ENCODE results near the gene ANGEL2. TPM values are rescaled to one million over a fixed set of nuclear protein-coding genes. Genes with fewer than 3 reads are reported as not detected.
"Not testable (repeated sequence)": the region's sequence is repeated elsewhere in the genome, so short reads cannot be mapped to it uniquely, and the experiment has no call there.

ANGEL2 gene
- total RNA-seq, 1 donor from 2014 or later, result 79.1 TPM

DNA sequence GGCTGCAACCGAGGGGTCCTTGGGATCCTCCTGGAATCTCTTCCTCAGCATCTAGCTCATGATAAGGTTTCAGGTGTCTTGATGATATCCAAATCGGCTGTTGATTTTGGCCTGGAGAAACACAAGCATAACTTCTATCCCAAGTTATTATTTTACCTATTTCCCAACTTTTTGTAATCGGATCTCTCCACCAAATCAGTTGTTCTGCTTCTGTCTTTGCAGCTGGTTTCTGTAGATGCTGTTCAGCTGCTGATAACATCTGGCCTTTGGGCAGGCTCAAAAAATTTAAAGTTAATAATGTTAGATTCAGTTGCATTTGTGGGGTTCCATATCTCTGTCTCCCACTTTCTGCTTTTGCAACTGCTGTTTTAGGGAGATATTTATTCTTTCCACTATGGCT, 11.4 kb upstream of the ANGEL2 start:
- FAIRE-seq; DNase-seq (ENCODE audit: low spot score in 2 of 2): not testable (repeated sequence)

DNA sequence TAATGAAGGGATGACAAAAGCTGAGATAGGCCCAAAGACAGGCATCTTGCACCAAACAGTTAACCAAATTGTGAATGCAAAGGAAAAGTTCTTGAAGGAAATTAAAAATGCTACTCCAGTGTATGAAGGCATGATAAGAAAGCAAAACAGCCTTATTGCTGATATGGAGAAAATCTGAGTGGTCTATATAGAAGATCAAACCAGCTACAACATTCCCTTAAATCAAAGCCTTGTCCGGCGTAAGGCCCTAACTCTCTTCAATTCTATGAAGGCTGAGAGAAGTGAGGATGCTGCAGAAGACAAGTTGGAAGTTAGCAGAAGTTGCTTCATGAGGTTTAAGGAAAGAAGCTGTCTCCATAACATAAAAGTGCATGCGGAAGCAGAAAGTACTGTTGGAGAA, 4.3 kb upstream of the ANGEL2 start:
- FAIRE-seq (no peak), DNase-seq (ENCODE audit: low spot score in 2 of 2) (no peak)

DNA sequence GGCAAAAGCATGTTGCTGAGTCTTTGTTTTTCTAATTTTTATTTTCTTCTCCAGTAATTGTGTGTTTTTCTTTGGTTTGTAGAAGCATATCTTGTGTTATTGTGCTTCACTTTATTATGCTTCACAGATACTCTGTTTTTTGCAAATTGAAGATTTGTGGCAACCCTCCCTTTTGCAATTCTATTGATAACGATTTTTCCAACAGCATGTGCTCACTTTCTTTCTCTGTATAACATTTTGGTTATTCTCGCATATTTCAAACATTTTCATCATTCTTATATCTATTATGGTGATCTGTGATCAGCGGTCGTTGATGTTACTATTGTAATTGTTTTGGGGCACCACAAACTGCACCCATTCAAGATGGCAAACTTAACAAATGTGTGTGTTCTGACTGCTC, 3.8 kb upstream of the ANGEL2 start:
- FAIRE-seq, result no peak

DNA sequence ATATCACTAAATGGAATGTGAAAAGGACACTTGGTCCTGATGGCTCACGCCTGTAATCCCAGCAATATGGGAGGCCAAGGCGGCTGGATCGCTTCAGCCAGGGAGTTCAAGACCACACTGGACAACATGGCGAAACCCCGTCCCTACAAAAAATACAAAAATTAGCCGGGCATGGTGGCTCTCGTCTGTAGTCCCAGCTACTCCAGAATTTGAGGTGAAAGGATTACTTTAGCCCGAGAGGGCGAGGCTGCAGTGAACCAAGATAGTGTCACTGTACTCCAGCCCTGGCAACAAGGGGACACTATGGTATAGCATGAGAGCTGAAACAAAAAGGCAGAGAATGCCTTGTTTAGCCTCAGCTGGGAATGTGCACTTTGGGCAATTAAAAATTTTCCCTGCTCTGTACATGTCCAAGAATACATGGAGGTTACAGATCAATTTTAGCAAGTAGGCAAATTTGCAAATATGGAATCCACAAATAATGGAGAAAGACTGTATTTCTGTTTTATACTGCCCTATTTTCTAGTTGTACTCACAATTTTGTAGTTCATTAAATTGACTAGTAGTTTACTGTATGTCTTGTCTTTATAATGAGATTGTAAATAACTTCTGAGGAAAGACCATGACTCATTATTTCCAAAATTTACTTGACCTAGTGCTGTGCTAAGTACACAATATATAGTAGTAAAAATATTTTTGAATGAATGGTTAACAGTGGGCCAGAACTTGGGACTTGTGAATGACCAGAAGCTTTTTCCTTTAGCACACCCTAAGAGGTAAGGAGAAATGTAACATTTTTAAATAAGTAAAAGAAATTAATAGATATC, 2.0 kb upstream of the ANGEL2 start:
- FAIRE-seq, result no peak
- DNase-seq (ENCODE audit: low spot score in 2 of 2), result no peak

More for the DNA sequence above, 3.8 kb upstream of the ANGEL2 start:
- no peak for DNase-seq (ENCODE audit: low spot score in 2 of 2)

DNA sequence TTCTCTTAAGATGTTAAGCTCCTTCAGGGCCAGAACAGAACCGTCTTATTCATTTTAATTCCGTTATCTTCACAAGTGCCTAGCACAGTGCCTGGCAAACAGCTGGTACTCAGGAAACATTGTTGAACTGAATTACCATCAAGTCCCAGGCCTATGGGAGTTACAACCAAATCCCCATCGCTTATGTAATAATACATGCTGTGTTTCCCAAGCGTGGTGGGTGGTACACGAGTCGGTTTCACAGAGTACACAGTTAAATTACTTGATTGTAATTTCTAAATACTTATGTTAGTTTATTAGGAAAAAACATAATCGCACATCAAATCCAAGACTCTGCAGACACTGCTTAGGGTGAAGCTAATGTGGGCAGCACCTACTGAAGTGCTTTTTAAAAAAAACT, 1.0 kb downstream of the ANGEL2 start:
- FAIRE-seq, result no peak
- DNase-seq (ENCODE audit: low spot score in 2 of 2), result no peak

DNA sequence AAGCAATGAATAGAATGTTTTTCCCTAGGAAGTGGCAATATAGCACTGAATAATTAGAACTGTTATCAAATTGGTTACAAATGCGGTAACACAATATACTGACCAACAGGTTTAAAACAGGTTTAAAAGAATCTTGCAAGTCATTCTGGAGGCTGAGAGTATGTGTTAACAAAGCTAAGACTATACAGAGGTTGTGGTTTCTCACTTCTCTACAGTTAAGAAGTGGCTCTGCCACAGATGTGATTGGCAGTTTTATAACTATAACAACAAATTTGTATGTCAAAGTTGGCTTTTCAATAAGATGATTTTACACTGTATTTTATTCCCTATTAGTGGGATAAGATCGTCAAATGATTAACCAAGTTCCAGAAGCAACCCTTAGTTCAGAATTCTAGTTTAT, 7.1 kb downstream of the ANGEL2 start:
- DNase-seq (ENCODE audit: low spot score in 2 of 2) (no peak), FAIRE-seq (no peak)

DNA sequence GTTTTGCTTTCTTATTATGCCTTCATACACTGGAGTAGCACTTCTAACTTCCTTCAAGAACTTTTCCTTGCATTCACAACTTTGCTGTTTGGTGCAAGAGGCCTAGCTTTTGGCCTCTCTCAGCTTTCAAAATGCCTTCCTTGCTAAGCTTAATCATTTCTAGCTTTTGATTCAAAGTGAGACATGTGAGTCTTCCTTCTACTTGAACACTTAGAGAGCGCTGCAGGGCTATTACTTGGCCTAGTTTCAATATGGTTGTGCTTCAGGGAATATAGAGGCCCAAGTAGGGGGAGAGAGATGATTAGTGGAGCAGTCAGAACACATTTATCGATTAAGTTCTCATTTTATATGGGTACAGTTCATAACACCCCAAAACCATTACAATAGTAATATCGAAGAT, 12.4 kb downstream of the ANGEL2 start:
- no peak for FAIRE-seq
- no peak for DNase-seq (ENCODE audit: low spot score in 2 of 2)

DNA sequence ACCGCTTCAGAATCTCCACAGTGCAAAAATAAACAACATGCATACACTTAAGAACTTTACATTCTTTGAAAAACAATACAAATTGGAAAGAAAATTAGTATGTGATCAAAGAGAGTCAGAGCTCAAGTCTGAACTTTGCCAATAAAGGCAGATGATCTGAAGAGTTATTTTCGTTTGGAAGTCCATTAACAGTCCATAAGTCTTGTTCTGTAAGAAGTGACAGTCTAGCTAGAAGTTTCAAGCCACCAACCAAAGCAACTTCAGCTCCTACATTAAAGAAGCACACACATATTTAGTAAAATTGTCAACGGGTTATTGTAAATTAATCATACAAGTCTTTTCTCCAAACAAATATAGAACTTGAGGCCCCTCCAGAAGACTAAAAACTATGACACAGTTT, 20.7 kb downstream of the ANGEL2 start:
- FAIRE-seq (no peak), DNase-seq (ENCODE audit: low spot score in 2 of 2) (no peak)

DNA sequence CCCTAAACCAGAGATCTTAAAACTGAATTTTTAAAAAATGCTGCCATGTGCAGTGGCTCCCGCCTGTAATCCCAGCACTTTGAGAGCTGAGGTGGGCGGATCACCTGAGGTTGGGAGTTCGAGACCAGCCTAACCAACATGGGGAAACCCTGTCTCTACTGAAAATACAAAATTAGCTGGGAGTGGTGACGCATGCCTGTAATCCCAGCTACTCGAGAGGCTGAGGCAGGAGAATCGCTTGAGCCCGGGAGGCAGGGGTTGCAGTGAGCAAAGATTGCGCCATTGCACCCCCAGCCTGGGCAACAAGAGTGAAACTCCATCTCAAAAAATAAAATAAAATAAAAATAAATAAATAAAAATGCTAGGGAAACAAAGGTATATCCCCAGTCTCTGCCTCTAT, 21.7 kb downstream of the ANGEL2 start:
- not testable (repeated sequence) for FAIRE-seq; DNase-seq (ENCODE audit: low spot score in 2 of 2)

DNA sequence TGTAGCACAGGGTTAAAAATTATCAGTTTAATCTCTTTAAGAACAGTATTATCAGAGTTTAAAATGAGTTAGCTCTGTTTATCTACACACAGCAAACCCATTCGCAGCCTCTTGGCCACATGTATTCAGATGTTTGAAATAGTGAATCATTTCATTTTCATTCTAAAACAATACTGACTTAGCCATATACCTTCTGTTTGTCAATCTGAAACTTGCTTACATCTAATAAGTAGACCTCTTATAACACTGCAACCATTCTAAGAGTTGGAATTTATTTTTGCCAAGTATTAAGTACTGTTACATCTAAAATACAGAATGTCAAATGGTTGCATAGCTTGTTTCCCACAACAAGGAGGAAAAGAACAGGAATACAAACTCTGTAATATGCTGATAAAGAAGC, 25.4 kb downstream of the ANGEL2 start:
- DNase-seq (ENCODE audit: low spot score in 2 of 2), result no peak
- FAIRE-seq, result no peak

DNA sequence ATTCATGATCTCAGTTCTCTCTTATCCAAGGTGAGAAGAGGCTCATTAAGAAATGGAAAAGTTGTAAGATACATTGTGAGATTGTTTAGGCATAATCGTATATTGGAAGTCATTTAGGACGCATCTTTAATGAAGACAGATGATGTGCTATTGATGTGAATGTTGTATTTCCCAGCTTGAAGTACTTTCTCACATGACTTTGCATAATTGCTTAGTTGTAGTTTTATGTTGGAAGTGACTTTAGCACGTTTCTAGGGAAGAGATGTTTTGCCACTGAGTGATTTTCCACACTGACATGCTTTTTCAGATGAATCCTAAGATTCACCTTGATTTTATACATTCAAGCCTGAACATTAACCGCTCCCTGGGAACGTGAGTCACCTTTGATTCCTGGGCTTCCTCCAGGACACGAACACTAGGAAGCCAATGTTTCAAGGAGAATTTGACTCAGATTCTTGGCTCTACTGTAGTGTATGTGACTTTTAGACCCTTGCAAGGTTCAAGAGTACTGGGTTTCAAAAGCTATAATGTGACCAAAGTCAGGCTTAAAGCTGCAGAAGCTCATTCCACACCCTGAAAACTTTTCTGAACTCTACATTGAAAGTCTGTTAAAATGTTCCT, 27.9 kb downstream of the ANGEL2 start:
- FAIRE-seq, result no peak
- no peak for DNase-seq (ENCODE audit: low spot score in 2 of 2)

DNA sequence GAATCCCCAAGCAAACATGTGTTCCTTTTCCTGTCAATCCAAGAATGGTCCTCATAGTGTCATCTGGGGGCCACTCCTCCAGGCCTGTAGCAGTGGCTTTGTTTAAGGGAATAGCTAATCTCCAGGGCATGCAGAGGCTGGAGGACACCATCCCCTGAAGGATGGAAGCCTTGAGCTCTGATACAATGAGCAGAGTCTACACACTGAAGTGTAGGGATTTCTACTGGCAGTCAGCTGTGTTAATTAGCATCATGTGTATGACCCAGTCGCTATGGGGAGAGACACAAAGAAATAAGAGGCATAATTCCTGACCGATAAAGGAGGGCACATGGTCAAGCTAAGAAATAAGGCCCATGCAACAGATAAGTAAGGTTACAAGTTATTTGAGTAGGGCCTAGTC, 29.1 kb downstream of the ANGEL2 start:
- FAIRE-seq (no peak), DNase-seq (ENCODE audit: low spot score in 2 of 2) (no peak)

DNA sequence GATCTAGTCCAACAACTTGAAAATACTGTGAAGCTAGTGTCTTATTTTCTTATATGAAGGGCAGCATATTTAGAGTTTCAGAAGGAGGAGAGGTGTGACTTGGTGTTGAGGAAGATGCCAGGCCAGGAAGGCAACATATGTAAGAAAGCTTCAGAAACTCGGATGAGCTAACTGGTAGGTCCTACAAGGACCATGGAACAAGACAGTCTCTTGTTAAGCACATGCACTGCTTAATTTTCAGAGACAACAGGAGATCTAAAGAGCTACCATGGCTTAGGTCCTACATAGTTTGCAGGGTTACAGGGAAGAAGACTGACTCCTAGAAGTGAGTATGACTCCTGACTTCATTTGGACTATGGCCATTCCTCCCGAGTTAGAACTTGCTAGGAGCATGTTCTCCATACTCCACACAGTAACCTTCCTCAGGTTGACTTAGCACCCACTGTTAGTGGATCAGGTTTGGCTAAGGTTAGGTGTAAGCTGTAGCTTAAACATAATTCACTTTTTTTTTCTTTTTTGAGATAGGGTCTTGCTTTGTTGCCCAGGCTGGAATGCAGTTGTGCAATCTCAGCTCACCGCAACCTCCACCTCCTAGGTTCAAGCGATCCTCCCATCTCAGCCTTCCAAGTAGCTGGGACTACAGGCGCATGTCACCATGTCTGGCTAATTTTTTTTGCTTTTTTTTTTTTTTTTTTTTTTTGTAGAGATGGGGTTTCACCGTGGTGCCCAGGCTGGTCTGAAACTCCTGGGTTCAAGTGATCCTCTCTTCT, 31.0 kb downstream of the ANGEL2 start:
- FAIRE-seq (no peak), DNase-seq (ENCODE audit: low spot score in 2 of 2) (no peak)

DNA sequence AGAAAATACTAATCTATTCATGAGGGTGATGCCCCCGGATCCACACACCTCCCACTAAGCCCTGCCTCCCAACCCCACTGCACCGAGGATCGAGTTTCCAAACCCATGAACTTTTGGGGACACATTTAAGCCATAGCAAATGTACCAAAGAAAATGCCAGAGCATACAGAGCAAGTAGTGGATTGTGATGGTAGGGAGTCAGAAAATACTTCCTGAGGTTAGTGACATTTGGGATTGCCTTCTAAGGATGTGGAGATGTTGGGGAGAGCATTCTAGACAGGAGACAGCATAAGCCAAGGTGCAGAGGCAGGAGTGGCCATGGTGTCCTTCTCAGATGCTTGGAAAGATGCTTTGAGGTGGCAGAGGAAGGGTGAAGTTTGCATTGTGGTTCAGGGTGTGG, 32.2 kb downstream of the ANGEL2 start:
- DNase-seq (ENCODE audit: low spot score in 2 of 2) (no peak), FAIRE-seq (no peak)

DNA sequence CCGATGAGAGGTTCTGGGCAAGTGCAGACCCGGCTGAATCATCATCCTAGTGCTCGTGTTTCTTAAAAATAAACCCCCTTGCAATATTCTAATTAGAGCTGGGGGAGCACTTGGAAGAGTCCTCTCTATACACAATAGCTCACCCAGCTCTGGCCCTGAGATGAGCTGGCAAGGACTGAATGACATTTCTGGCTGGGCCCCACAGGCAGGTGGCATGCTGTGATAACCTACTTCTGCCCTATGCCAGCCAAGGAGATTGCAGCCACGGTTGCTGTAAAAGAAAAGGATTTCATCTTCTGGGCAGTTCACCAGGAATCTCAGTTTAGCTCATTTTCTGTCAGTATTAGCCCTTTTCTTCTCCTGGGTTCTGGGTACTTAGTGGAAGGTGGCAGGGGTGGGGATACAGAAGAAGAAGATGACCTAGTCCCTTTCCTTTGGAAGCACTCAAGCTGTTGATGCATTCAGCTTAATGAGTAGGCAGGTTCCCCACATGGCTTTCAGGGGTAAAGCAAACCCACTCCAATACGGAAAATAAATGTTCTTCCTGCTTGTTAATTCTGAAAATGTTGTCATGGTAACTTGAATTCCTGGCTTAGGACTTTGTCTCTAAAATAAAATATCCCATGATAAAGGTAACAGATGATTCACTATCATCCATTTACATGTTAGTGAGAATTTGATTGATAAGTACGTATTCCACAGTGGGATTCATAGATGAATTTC, 33.1 kb downstream of the ANGEL2 start:
- DNase-seq (ENCODE audit: low spot score in 2 of 2) (peak in 1 of 2 donors; percentile 23), FAIRE-seq (no peak)

DNA sequence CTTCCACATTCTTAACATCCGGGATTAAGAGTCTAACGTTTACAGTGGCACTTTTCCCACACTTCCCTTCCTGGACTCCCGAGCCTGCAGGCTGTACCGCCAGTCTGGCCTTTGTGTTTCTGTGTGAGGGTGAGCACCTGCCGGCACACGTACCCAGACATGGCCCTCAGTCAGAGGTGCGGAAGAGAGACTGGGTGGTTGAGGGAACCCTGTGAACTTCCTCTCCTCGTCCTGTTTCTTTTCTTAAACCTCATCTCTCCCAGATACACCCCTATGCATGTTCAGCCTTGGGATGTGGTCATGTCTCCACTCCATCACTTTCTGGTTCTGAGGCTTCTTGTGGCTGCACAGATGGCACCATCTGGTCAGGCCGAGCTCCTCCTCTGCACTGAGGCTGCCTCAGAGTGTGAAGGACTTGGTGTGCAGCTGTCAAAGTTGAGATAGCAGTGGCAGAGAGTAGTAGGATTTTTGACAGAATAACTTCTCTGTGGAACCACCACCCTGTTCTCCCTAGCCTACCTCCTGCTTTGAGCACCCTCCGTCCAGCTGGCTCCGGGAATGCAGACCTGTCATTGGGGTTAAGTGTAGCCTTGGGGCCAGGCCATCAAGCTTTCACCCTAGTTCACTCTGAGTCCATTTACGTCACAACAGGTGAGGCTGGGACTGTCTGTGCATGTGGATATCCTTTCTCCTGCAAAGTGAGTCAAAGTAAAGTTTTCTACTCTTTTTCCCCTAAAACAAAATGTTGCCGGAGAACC, 33.9 kb downstream of the ANGEL2 start:
- no peak for FAIRE-seq
- DNase-seq (ENCODE audit: low spot score in 2 of 2), result no peak

DNA sequence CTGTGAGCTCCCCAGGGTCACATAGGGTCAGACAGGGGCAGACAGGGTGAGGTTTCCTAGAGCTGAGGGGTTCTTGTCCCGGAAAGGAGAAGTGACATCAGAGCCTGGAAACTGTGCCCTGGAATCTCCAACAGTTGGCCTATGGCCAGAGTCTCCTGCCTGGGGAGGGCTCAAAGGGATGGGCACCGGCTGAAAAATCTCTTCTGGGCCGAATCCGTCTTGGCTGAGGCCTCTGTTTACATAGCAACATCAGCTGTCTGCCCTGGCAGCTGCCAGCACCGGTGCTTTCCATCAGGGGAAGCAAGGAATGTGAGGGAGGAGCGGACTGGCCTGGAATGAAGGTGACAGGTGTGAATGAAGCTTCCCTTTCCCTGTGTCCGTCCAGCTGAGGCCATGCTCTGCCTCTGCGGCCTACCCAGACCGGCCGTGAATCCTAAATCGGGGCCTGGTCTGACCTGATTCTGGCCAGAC, 34.6 kb downstream of the ANGEL2 start:
- DNase-seq (ENCODE audit: low spot score in 2 of 2), result no peak
- FAIRE-seq, result no peak

DNA sequence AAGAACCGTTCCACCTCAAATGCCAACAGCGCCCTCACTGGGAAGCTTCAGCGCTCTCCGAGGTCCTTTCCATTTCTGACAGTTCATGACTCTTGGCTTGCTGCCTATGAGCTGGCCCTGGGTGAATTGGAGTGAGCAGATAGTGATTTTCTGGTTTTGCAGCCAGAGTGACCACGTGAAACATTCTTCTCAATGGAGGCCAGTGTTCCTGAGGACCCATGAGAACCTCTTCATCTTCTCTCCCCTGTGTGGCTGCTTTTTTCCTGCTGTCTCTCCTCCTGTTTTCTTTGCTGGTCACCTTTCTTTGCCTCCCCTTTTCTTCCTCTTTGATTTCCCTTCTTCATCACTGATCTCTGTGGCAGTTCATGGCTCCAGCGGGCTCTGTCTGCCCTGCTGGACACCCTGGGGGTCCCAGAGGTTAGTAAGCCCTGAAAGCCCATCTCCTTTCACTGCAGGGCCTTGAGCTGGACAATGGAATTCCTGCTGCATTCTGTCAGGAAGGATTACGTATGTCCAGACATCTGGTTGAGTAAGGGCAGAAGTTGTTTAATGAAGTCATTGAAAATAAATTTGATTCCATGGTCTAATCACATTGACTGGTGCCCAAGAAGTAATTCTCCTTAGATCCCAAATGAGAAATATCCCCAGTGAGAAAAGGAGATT, 35.4 kb downstream of the ANGEL2 start:
- no peak for DNase-seq (ENCODE audit: low spot score in 2 of 2)
- FAIRE-seq, result no peak

DNA sequence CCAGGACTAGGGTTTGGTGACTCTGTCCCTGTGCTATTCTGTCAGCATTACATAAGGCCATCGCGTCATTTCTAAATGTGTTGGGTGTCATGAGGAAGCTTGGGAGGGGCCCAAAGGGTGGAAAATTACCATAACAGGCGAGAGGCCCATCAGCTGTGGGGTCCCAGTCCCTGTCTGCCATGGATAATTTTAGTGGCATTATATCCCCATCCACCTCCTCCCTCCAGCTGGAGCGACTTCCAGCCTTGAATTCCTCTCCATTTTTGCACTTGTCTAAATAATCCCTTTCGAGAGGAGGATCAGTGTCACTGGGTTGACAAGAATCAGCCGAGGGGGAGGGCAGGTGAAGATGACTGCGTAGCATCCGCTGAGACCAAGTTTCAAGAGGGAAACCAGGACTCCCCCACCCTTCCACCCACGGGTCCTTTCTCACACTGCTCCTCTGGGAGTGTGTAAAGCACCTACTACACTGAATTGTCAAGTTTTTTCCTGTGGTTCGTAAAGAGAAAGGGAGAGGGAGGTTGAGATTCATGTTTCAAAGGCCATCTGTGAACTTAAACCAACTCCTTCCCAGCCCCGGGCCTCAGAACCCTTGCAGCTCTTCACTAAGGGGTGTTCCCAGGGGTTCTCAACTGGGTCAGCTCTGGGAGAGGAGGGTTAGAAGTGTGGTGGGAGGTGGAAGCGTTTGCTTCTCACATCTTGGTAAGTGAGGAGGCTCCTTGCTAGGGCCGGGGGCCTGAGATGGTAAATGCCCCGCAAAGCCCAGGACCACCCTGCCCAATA, 36.1 kb downstream of the ANGEL2 start:
- no peak for DNase-seq (ENCODE audit: low spot score in 2 of 2)
- no peak for FAIRE-seq
